ENCODE results near the gene TMPRSS7. TPM values are rescaled to one million over a fixed set of nuclear protein-coding genes. Genes with fewer than 3 reads are reported as not detected.

The TMPRSS7 gene
- total RNA-seq, 4 donors from 2014 or later = not detected

- Histone ChIP-seq H3K36me3 (peaks cover 0 to 58% (median 0%) of the 10 kb centered on the region in 3 donors), H3K4me3 (no peak overlapping the region), H3K9me3 (no peaks in the 10 kb centered on the region), H3K4me1 (no peaks in the 10 kb centered on the region), H3K27ac (no peak overlapping the region), H3K27me3 (no peaks in the 10 kb centered on the region)
- intact Hi-C loops (cut with DNase I) = no loop called here
- WGBS, 2 donors = 86 to 91% methylated on average over 6 of the region's 6 CpGs
- no peak for TF ChIP-seq POLR2A (IDR thresholded peaks at IDR 0.05)
- TF ChIP-seq CTCF (IDR thresholded peaks at IDR 0.05) = no peak
- no peak for DNase-seq
Measured at GRCh38 chr3:112114576-112115160, 80.1 kb downstream of the TMPRSS7 start.

GRCh38 chr3:112115161-112115739 lies 80.7 kb downstream of the TMPRSS7 start:
- intact Hi-C loops (cut with DNase I) = no loop called here
- no peak overlapping the region for H3K27ac ChIP-seq
- no peak overlapping the region for H3K4me3 ChIP-seq
- TF ChIP-seq CTCF (IDR thresholded peaks at IDR 0.05) (no peak), POLR2A (IDR thresholded peaks at IDR 0.05) (no peak)
- H3K36me3 ChIP-seq = peaks cover 0 to 58% (median 0%) of the 10 kb centered on the region in 3 donors
- no peaks in the 10 kb centered on the region for H3K9me3 ChIP-seq
- 64 to 90% methylated on average over 6 of the region's 6 CpGs for WGBS, 2 donors
- H3K4me1 ChIP-seq = no peaks in the 10 kb centered on the region
- H3K27me3 ChIP-seq = no peaks in the 10 kb centered on the region
- DNase-seq = no peak

GRCh38 chr3:112115806-112116383 lies 81.4 kb downstream of the TMPRSS7 start:
- no peak for DNase-seq
- H3K36me3 ChIP-seq = peaks cover 0 to 54% (median 0%) of the 10 kb centered on the region in 3 donors
- no peak overlapping the region for H3K4me3 ChIP-seq
- no peak for TF ChIP-seq CTCF (IDR thresholded peaks at IDR 0.05)
- TF ChIP-seq POLR2A (IDR thresholded peaks at IDR 0.05) = no peak
- intact Hi-C loops (cut with DNase I) = no loop called here
- no peaks in the 10 kb centered on the region for H3K9me3 ChIP-seq
- H3K27ac ChIP-seq = no peak overlapping the region
- WGBS, 2 donors = 85 to 88% methylated on average over 6 of the region's 6 CpGs
- no peaks in the 10 kb centered on the region for H3K4me1 ChIP-seq
- H3K27me3 ChIP-seq = no peaks in the 10 kb centered on the region

- Histone ChIP-seq H3K4me3 (peak overlapping the region in 1 of 4 donors; percentile 29), H3K27ac (no peak overlapping the region), H3K9me3 (no peaks in the 10 kb centered on the region), H3K36me3 (peaks cover 0 to 57% (median 0%) of the 10 kb centered on the region in 3 donors), H3K4me1 (no peaks in the 10 kb centered on the region), H3K27me3 (no peaks in the 10 kb centered on the region)
- TF ChIP-seq CTCF (IDR thresholded peaks at IDR 0.05) = no peak
- no peak for TF ChIP-seq POLR2A (IDR thresholded peaks at IDR 0.05)
- 71 to 73% methylated on average over 13 of the region's 13 CpGs for WGBS, 2 donors
- DNase-seq = no peak
- intact Hi-C loops (cut with DNase I) = no loop called here
Measured at GRCh38 chr3:112116748-112117186, 82.2 kb downstream of the TMPRSS7 start.

GRCh38 chr3:112117415-112117814 lies 82.9 kb downstream of the TMPRSS7 start:
- TF ChIP-seq CTCF (IDR thresholded peaks at IDR 0.05) = no peak
- no peak for TF ChIP-seq POLR2A (IDR thresholded peaks at IDR 0.05)
- intact Hi-C loops (cut with DNase I) = no loop called here
- Histone ChIP-seq H3K9me3 (no peaks in the 10 kb centered on the region), H3K36me3 (peaks cover 0 to 54% (median 0%) of the 10 kb centered on the region in 3 donors), H3K4me1 (no peaks in the 10 kb centered on the region), H3K4me3 (no peak overlapping the region), H3K27ac (no peak overlapping the region), H3K27me3 (no peaks in the 10 kb centered on the region)
- DNase-seq = no peak
- WGBS, 2 donors = 73 to 100% methylated on average over 1 of the region's 1 CpG
